Measurements from ENCODE around the gene TTLL7.

TTLL7 gene

GRCh38 chr1:83828456-83828855 is 170.5 kb downstream of the TTLL7 start:
- no peak for FAIRE-seq

GRCh38 chr1:83827741-83828140 is 171.2 kb downstream of the TTLL7 start:
- no peak for FAIRE-seq
- no peak for DNase-seq (ENCODE audit: low spot score)

More at GRCh38 chr1:83828456-83828855, 170.5 kb downstream of the TTLL7 start:
- DNase-seq (ENCODE audit: low spot score), result no peak

GRCh38 chr1:83822208-83822607 is 176.7 kb downstream of the TTLL7 start:
- DNase-seq (ENCODE audit: low spot score) (no peak), FAIRE-seq (no peak)

- DNase-seq (ENCODE audit: low spot score), result no peak
- FAIRE-seq, result no peak
Measured at GRCh38 chr1:83819436-83819835, 179.5 kb downstream of the TTLL7 start.

- no peak for FAIRE-seq
Measured at GRCh38 chr1:83818916-83819315, 180.0 kb downstream of the TTLL7 start.

GRCh38 chr1:83816836-83817235 is 182.1 kb downstream of the TTLL7 start:
- FAIRE-seq (no peak), DNase-seq (ENCODE audit: low spot score) (no peak)

More at GRCh38 chr1:83818916-83819315, 180.0 kb downstream of the TTLL7 start:
- no peak for DNase-seq (ENCODE audit: low spot score)

- FAIRE-seq, result no peak
- no peak for DNase-seq (ENCODE audit: low spot score)
Measured at GRCh38 chr1:83815330-83815729, 183.6 kb downstream of the TTLL7 start.

Measured in RCC 7860 (cell line).